ENCODE data around the gene SAPCD1.

DNA sequence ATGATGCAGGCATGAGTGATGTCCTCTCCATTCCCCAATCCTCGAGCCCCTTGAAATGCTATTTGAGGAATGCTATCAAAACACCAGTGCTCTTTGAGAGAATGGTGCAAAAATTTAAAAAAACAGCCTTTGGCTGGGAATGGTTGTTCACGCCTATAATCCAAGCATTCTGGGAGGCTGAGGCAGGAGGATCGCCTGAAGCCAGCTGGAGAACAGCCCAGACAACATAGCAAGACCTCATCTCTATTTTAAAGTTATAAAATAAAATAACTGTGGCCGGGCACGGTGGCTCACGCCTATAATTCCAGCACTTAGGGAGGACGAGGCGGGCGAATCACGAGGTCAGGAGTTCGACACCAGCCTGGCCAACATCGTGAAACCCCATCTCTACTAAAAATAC lies 37.3 kb downstream of the SAPCD1 start:
- TF ChIP-seq FOXA1 (IDR thresholded peaks at IDR 0.05) (no peak), SP1 (IDR thresholded peaks at IDR 0.05) (no peak), SUZ12 (IDR thresholded peaks at IDR 0.05) (no peak), FOXK2 (IDR thresholded peaks at IDR 0.05) (no peak), CTBP1 (IDR thresholded peaks at IDR 0.05; ENCODE audit: borderline replicate concordance) (no peak), NFRKB (IDR thresholded peaks at IDR 0.05) (no peak), LEF1 (IDR thresholded peaks at IDR 0.05; ENCODE audit: borderline replicate concordance) (no peak), HDGF (IDR thresholded peaks at IDR 0.05; ENCODE audit: borderline replicate concordance) (no peak), TARDBP (IDR thresholded peaks at IDR 0.05) (no peak), BHLHE40 (IDR thresholded peaks at IDR 0.05; ENCODE audit: borderline replicate concordance) (no peak)
- TF ChIP-seq, protein P1, sequence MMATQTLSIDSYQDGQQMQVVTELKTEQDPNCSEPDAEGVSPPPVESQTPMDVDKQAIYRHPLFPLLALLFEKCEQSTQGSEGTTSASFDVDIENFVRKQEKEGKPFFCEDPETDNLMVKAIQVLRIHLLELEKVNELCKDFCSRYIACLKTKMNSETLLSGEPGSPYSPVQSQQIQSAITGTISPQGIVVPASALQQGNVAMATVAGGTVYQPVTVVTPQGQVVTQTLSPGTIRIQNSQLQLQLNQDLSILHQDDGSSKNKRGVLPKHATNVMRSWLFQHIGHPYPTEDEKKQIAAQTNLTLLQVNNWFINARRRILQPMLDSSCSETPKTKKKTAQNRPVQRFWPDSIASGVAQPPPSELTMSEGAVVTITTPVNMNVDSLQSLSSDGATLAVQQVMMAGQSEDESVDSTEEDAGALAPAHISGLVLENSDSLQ (IDR thresholded peaks at IDR 0.05) = no peak
